Endothelial cell of umbilical vein (primary cell): ENCODE results near the gene MAEA.

Source experiments
- CTCF ChIP-seq, 2 donors: IDR thresholded peaks; 1 replicate in 1 of 2; 2 replicates in 1 of 2; pipeline ENCODE4 v1.5.1; 2011; ENCODE audit warnings: low read length in 2 of 2, mild to moderate bottlenecking in 2 of 2, moderate library complexity in 2 of 2, control low read depth in 1 of 2, inconsistent platforms in 1 of 2, low read depth in 1 of 2; ENCODE audit not compliant: insufficient read depth in 1 of 2; ENCODE audit errors: extremely low read depth in 1 of 2
- EZH2 ChIP-seq: IDR thresholded peaks from 2 replicates; pipeline ENCODE4 v1.6.1; 2012; ENCODE audit warnings: borderline replicate concordance, low read depth, mild to moderate bottlenecking, moderate library complexity, low read length, inconsistent platforms; ENCODE audit not compliant: severe bottlenecking
- FOS ChIP-seq: IDR thresholded peaks from 2 replicates; pipeline ENCODE4 v1.6.1; 2011; ENCODE audit warnings: mild to moderate bottlenecking, low read length, moderate library complexity, borderline replicate concordance; ENCODE audit not compliant: insufficient read depth
- JUN ChIP-seq: IDR thresholded peaks from 2 replicates; pipeline ENCODE4 v1.6.1; 2011; ENCODE audit warnings: borderline replicate concordance, low read depth; ENCODE audit not compliant: insufficient read length, insufficient read depth
- MAX ChIP-seq: IDR thresholded peaks from 2 replicates; pipeline ENCODE4 v1.6.1; 2011; ENCODE audit not compliant: insufficient read depth, insufficient read length
- MYC ChIP-seq: IDR thresholded peaks from one replicate; pipeline ENCODE4 v1.6.1; 2011; ENCODE audit warnings: mild to moderate bottlenecking, low read depth, low read length
- POLR2A ChIP-seq: IDR thresholded peaks from 2 replicates; pipeline ENCODE4 v1.6.1; 2012; ENCODE audit warnings: low read depth, mild to moderate bottlenecking, control low read depth, low read length
- POLR2AphosphoS5 ChIP-seq: IDR thresholded peaks from 2 replicates; pipeline ENCODE4 v1.6.1; 2012; ENCODE audit warnings: low read depth, mild to moderate bottlenecking, control low read depth, low read length, moderate library complexity; ENCODE audit not compliant: insufficient read depth

GRCh38 chr4:1264942-1265341 lies 24.7 kb upstream of the MAEA start:
- TF ChIP-seq CTCF (IDR thresholded peaks at IDR 0.05; ENCODE audit: extremely low read depth in 1 of 2, insufficient read depth in 1 of 2, low read depth in 1 of 2, low read length in 2 of 2) (no peak), EZH2 (no peak), MYC (no peak), POLR2A (no peak), POLR2AphosphoS5 (no peak), MAX (no peak), FOS (no peak), JUN (no peak)
